GM12878 (cell line): ENCODE data around the gene FAM120A. TPM values are rescaled to one million over a fixed set of nuclear protein-coding genes. Genes with fewer than 3 reads are reported as not detected.

Experiments used
- BACH1 ChIP-seq: fragments of 450-650 bp; IDR thresholded peaks from 2 replicates; pipeline ENCODE4 v1.6.1; 2017; ENCODE audit warnings: mild to moderate bottlenecking, borderline replicate concordance
- BHLHE40 ChIP-seq, 2 experiments: fragments of 450-650 bp in 1 of 2; IDR thresholded peaks; 2 replicates each; pipeline ENCODE4 v1.6.1; 2011 to 2017; ENCODE audit warnings: low read depth in 2 of 2, borderline replicate concordance in 1 of 2, improper control_type of control experiment in 1 of 2, low read length in 1 of 2, mild to moderate bottlenecking in 1 of 2
- BMI1 ChIP-seq: fragments of 450-650 bp; IDR thresholded peaks from 2 replicates; pipeline ENCODE4 v1.6.1; 2016; ENCODE audit warnings: mild to moderate bottlenecking, moderate library complexity, borderline replicate concordance
- CEBPZ ChIP-seq: fragments of 150-350 bp; IDR thresholded peaks from 2 replicates; pipeline ENCODE4 v1.6.1; 2016; ENCODE audit warnings: low read depth, low read length
- EP300 ChIP-seq, 2 experiments: fragments of 150-350 bp in 1 of 2; IDR thresholded peaks; 2 replicates each; pipeline ENCODE4 v1.6.1; 2011 to 2012; ENCODE audit warnings: low read depth in 2 of 2, low read length in 2 of 2, borderline replicate concordance in 1 of 2, improper control_type of control experiment in 1 of 2, inconsistent platforms in 1 of 2; ENCODE audit not compliant: control insufficient read depth in 1 of 2
- HCFC1 ChIP-seq: fragments of 150-350 bp; IDR thresholded peaks from 2 replicates; pipeline ENCODE4 v1.6.1; 2014; ENCODE audit warnings: low read length
- HDAC6 ChIP-seq: fragments of 200-600 bp; sonication (generic); IDR thresholded peaks from one replicate; pipeline ENCODE4 v1.8.0; 2017; ENCODE audit warnings: antibody characterized with exemption; ENCODE audit not compliant: unreplicated experiment
- HDGF ChIP-seq: fragments of 450-650 bp; IDR thresholded peaks from 2 replicates; pipeline ENCODE4 v1.6.1; 2016; ENCODE audit warnings: antibody characterized with exemption
- IRF5 ChIP-seq: fragments of 450-650 bp; IDR thresholded peaks from 2 replicates; pipeline ENCODE4 v1.6.1; 2017; ENCODE audit warnings: borderline replicate concordance
- LARP7 ChIP-seq: fragments of 450-650 bp; IDR thresholded peaks from 2 replicates; pipeline ENCODE4 v1.6.1; 2017; ENCODE audit warnings: mild to moderate bottlenecking
- MTA2 ChIP-seq: fragments of 450-650 bp; IDR thresholded peaks from 2 replicates; pipeline ENCODE4 v1.6.1; 2016; ENCODE audit warnings: low read depth, mild to moderate bottlenecking, moderate library complexity
- NFYA ChIP-seq: IDR thresholded peaks from 2 replicates; pipeline ENCODE4 v1.6.1; 2011; ENCODE audit warnings: low read depth, mild to moderate bottlenecking, low read length, improper control_type of control experiment, borderline replicate concordance
- RELA ChIP-seq: fragments of 450-650 bp; IDR thresholded peaks from 2 replicates; pipeline ENCODE4 v1.8.0; 2014; ENCODE audit warnings: borderline replicate concordance; ENCODE audit not compliant: partially characterized antibody
- REST ChIP-seq: IDR thresholded peaks from 2 replicates; pipeline ENCODE4 v1.6.1; 2012; ENCODE audit warnings: mild to moderate bottlenecking, low read depth, low read length
- ZBED1 ChIP-seq: IDR thresholded peaks from 2 replicates; pipeline ENCODE4 v1.6.1; 2016; ENCODE audit warnings: borderline replicate concordance
- ZBTB40 ChIP-seq: fragments of 450-650 bp; IDR thresholded peaks from 2 replicates; pipeline ENCODE4 v1.6.1; 2016; ENCODE audit warnings: mild to moderate bottlenecking, moderate library complexity, borderline replicate concordance
- polyA plus RNA-seq, 11 experiments: library from polyadenylated mRNA; depleted of rRNA in 4 of 11; unstranded in 6 of 11; stranded (reverse) in 5 of 11; fragments of >200 nt; fragmentation: Nextera tagmentation in 4 of 11; fragmentation: Illumina TruSeq in 1 of 11; extraction: Ambion mirVana in 4 of 11; extraction: Trizol in 1 of 11; gene quantifications; 1 replicate in 1 of 11; 2 replicates in 10 of 11; pipeline versions ENCODE4 v1.2.1 to v1.2.3, GENCODE V29; 2011 to 2016; ENCODE audit warnings: inconsistent platforms in 2 of 11, missing spikeins in 2 of 11, low read depth in 1 of 11
- total RNA-seq, 4 experiments: library from RNA; depleted of rRNA in 3 of 4; stranded (reverse); fragments of >200 nt in 3 of 4; fragmentation: Illumina TruSeq in 1 of 4; extraction: Trizol in 1 of 4; gene quantifications; 2 replicates each; pipeline versions ENCODE4 v1.2.1 to v1.2.3, GENCODE V29; 2013 to 2021

FAM120A gene
- total and polyA plus RNA-seq, 10 of the 15 experiments (the other 5 are each of a cell fraction or from before 2014, with no cell fraction given), result 13.1 to 89.6 (median 52.5) TPM

GRCh38 chr9:93450945-93451815, at the start of gene FAM120A (continued):
- TF ChIP-seq CEBPZ (no peak), NFYA (no peak), BHLHE40 (IDR thresholded peaks at IDR 0.05; ENCODE audit: borderline replicate concordance in 1 of 2, low read depth in 2 of 2, low read length in 1 of 2) (peak in 1 of 2 experiments; percentile 32; a peak in 1 of 4 replicates), HCFC1 (no peak), ZBED1 (no peak), RELA (no peak), HDAC6 (no peak), BACH1 (0 out of 2 replicates have a peak, but pooled peaks have one; percentile 88), HDGF (no peak), REST (no peak), EP300 (IDR thresholded peaks at IDR 0.05; ENCODE audit: borderline replicate concordance in 1 of 2, control insufficient read depth in 1 of 2, low read depth in 2 of 2, low read length in 2 of 2) (no peak), ZBTB40 (no peak), IRF5 (no peak), LARP7 (peak; percentile 94), MTA2 (no peak), BMI1 (no peak)
